ENCODE measurements around the gene STARD3.
A peak's percentile ranks its signal among the peaks of the same experiment; 100 is the strongest.

The STARD3 gene

DNA sequence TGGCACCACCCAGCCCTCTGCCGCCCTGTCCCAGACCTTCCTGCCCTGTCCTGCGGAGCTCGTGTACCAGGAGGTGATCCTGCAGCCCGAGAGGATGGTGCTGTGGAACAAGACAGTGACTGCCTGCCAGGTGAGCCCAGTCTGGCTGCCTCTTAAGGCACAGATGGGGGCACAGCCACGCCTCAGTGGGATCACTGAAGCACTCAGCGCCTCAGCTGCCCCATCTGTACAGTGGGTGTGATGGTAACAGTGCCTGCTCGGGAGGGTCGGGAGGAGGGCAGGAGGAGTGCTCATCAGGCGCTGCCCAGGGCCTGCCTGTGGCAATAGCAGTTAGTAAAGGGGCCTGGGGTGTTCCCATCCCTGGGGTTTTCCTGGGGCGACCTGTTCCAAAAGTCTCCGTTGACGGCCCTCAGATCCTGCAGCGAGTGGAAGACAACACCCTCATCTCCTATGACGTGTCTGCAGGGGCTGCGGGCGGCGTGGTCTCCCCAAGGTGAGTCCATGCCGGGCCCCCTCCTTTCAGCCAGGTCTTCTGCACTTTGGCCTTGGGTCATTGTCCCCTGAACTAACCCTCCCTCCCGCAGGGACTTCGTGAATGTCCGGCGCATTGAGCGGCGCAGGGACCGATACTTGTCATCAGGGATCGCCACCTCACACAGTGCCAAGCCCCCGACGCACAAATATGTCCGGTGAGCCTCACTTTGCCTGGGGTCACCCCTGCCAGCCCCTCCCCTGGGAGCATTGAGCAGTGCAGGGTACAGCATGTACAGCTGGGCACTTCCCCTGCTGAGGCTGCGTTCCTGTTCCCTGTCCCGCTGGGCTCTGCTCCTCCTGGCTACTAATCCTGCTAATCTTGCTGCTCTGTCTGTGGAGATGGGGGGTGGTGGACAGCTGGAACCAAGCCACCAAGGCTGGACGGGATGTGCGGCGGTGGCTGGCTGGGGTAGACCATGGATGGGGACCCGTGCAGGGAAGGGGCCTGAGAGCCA is 23.7 kb downstream of the STARD3 start:
- TF ChIP-seq, protein P1, sequence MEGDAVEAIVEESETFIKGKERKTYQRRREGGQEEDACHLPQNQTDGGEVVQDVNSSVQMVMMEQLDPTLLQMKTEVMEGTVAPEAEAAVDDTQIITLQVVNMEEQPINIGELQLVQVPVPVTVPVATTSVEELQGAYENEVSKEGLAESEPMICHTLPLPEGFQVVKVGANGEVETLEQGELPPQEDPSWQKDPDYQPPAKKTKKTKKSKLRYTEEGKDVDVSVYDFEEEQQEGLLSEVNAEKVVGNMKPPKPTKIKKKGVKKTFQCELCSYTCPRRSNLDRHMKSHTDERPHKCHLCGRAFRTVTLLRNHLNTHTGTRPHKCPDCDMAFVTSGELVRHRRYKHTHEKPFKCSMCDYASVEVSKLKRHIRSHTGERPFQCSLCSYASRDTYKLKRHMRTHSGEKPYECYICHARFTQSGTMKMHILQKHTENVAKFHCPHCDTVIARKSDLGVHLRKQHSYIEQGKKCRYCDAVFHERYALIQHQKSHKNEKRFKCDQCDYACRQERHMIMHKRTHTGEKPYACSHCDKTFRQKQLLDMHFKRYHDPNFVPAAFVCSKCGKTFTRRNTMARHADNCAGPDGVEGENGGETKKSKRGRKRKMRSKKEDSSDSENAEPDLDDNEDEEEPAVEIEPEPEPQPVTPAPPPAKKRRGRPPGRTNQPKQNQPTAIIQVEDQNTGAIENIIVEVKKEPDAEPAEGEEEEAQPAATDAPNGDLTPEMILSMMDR (IDR thresholded peaks at IDR 0.05; ENCODE audit: insufficient read depth, low read depth, low read length, missing control alignments) = no peak
- no peak overlapping the region for H3K4me3 ChIP-seq (ENCODE audit: low read length)
- DNase-seq (ENCODE audit: low read depth) = no peak

DNA sequence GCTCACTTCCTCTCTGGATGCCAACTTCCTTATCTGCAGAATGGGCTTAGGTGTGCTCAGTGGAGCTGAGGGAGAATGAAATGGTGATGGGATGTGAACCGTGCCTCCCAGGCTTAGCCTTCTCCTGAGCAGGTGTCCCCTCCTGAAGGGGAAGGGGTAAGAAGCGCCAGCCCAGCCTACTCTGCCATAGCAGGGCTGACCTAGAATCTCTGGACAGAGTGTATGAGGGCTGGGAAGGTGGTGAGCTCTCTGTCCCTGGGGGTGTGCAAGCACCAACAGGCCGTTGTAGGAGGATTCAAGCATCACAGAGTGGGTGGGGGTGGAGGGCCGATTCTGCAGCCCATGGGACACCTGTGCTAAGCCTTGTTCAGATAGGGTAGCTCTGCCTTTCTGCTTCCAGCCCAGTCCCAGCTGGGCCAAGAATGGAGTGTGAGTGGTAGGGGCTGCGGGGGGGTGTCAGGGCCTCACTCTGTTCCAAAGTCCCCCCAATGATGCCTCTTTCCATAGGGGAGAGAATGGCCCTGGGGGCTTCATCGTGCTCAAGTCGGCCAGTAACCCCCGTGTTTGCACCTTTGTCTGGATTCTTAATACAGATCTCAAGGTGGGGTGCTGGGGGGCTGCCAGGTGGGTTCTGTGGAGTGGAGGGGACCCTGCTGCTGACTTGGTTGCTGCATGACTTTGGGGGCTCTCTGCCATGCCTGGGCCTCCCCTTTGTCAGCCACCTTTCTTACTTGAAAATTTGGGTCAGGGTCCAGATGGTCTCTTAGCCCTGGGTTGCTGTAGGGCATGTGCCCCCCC is 25.0 kb downstream of the STARD3 start:
- TF ChIP-seq, protein P1 (IDR thresholded peaks at IDR 0.05; ENCODE audit: insufficient read depth, low read depth, low read length, missing control alignments) = no peak
- no peak overlapping the region for H3K4me3 ChIP-seq (ENCODE audit: low read length)
- no peak for DNase-seq (ENCODE audit: low read depth)

DNA sequence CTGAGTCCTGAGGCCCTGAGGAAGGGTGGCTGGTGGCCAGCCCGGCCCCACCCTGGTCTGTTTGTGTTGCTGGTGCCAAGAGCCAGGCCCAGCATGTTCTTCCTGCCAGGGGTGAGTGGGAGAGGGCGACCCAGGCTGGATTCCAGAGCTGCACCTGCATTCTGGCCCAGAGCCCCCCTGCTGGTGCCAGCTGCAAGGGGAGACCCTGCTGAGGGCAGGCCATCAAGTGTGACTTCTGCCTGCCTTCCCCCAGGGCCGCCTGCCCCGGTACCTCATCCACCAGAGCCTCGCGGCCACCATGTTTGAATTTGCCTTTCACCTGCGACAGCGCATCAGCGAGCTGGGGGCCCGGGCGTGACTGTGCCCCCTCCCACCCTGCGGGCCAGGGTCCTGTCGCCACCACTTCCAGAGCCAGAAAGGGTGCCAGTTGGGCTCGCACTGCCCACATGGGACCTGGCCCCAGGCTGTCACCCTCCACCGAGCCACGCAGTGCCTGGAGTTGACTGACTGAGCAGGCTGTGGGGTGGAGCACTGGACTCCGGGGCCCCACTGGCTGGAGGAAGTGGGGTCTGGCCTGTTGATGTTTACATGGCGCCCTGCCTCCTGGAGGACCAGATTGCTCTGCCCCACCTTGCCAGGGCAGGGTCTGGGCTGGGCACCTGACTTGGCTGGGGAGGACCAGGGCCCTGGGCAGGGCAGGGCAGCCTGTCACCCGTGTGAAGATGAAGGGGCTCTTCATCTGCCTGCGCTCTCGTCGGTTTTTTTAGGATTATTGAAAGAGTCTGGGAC is 25.8 kb downstream of the STARD3 start:
- H3K4me3 ChIP-seq (ENCODE audit: low read length) = no peak overlapping the region
- TF ChIP-seq, protein P1 (IDR thresholded peaks at IDR 0.05; ENCODE audit: insufficient read depth, low read depth, low read length, missing control alignments) = no peak
- DNase-seq (ENCODE audit: low read depth) = no peak

DNA sequence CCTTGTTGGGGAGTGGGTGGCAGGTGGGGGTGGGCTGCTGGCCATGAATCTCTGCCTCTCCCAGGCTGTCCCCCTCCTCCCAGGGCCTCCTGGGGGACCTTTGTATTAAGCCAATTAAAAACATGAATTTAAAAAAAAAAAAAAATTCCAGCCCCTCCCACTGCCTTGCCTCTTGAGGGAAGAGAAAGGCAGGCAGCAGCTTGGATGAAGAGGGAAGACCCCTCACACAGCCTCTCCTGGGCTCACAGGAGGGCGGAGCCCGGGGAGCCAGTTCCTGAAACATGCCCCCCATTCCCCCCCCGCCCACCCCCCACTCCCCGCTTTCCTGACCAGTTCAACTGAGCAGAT is 26.4 kb downstream of the STARD3 start:
- no peak overlapping the region for H3K4me3 ChIP-seq (ENCODE audit: low read length)
- TF ChIP-seq, protein P1 (IDR thresholded peaks at IDR 0.05; ENCODE audit: insufficient read depth, low read depth, low read length, missing control alignments) = no peak
- DNase-seq (ENCODE audit: low read depth) = no peak

DNA sequence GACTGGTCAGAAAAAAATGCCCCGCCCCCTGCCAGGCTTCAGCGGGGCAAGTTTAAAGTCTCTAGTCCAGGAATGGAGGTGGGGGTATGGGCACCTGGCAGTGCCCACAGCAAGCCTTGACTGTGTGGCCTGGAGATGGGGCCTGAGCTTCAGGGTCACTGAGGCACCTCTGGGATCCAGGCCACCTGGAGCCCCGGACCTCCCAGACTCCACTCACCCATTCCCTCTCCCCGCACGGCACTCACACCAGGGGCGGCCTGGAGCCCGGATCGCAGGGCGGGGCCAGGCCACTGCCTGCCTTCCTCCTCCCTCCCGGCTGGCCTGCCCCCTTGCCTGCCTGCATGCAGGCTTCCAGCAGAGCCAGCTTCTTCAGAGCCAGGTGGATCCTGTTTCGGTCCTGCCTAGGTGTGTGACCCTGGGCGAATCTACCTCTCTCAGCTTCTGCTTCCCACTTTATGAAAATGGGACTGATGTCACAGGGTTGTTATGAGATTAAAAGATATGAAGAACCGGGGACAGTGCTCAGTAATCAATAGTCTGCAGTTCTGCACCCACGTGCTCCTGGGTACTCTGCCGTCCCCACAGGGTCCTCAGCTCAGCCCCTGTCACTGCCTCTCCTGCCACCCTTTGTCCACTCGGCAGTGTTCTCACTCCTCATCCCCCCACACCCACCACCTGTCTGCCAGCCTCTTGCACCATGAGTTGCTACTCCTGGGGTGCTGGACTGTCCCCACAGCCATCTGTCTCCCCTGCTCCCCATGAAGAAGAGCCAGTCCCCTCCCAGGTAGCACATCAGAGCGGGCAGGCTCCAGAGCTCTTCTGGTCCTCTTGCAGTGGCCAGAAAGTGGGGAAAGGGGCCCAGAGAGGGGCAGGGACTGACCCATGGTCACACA is 27.0 kb downstream of the STARD3 start:
- TF ChIP-seq, protein P1 (IDR thresholded peaks at IDR 0.05; ENCODE audit: insufficient read depth, low read depth, low read length, missing control alignments) = no peak
- no peak overlapping the region for H3K4me3 ChIP-seq (ENCODE audit: low read length)
- peak; percentile 15 for DNase-seq (ENCODE audit: low read depth)

All from epithelial cell of esophagus (primary cell).